Nephron progenitor cell (in vitro differentiated cells): ENCODE measurements around the gene MLLT3.

Experiments used
- DNase-seq: peaks from one replicate; pipeline ENCODE4 v3.0.0; 2021
- H3K27ac Mint-ChIP-seq: 2 replicates; pipeline ENCODE4 v1.8.0; 2021; ENCODE audit warnings: mild to moderate bottlenecking, moderate library complexity, mixed read lengths
- H3K27me3 Mint-ChIP-seq: 2 replicates; pipeline ENCODE4 v1.8.0; 2021; ENCODE audit warnings: mild to moderate bottlenecking, low read depth, mixed read lengths; ENCODE audit not compliant: poor library complexity
- H3K36me3 Mint-ChIP-seq: 2 replicates; pipeline ENCODE4 v1.8.0; 2021; ENCODE audit warnings: low read depth, mixed read lengths
- H3K4me1 Mint-ChIP-seq: 2 replicates; pipeline ENCODE4 v1.8.0; 2021; ENCODE audit warnings: mixed read lengths
- H3K4me3 Mint-ChIP-seq: 2 replicates; pipeline ENCODE4 v1.8.0; 2021; ENCODE audit warnings: mild to moderate bottlenecking, moderate library complexity, mixed read lengths
- H3K9me3 Mint-ChIP-seq: 2 replicates; pipeline ENCODE4 v1.8.0; 2021; ENCODE audit warnings: mild to moderate bottlenecking, moderate library complexity, mixed read lengths
- TF ChIP-seq, protein P1 (sequence below): fragments of 200-600 bp; sonication (generic); IDR thresholded peaks from 2 replicates; pipeline ENCODE4 v1.5.0; 2021; ENCODE audit warnings: antibody characterized with exemption

Gene MLLT3

DNA sequence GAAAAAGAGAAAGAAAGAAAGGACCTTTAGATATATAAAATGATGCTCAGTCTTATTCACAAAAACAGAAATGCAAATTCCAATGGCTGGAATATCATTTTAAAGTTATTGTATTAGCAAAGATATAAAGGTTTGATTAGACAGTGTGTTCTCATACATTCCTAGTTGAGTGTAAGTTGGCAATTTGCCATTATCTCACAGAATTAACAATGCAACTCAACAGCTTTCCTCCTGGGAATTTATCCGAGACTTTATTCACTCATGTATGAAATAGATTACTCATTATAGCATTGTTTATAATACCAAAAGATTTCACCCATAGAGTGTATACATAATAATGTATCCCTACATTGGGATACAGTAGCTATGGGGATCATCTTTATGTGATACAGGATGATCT lies 27.1 kb upstream of the MLLT3 start:
- Mint-ChIP-seq H3K27ac (no peak overlapping the region), H3K27me3 (peaks cover 3% of the 10 kb centered on the region), H3K4me1 (no peaks in the 10 kb centered on the region), H3K9me3 (peaks cover 8% of the 10 kb centered on the region), H3K4me3 (no peak overlapping the region), H3K36me3 (no peaks in the 10 kb centered on the region)
- DNase-seq = no peak
- TF ChIP-seq, protein P1, sequence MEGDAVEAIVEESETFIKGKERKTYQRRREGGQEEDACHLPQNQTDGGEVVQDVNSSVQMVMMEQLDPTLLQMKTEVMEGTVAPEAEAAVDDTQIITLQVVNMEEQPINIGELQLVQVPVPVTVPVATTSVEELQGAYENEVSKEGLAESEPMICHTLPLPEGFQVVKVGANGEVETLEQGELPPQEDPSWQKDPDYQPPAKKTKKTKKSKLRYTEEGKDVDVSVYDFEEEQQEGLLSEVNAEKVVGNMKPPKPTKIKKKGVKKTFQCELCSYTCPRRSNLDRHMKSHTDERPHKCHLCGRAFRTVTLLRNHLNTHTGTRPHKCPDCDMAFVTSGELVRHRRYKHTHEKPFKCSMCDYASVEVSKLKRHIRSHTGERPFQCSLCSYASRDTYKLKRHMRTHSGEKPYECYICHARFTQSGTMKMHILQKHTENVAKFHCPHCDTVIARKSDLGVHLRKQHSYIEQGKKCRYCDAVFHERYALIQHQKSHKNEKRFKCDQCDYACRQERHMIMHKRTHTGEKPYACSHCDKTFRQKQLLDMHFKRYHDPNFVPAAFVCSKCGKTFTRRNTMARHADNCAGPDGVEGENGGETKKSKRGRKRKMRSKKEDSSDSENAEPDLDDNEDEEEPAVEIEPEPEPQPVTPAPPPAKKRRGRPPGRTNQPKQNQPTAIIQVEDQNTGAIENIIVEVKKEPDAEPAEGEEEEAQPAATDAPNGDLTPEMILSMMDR = no peak

DNA sequence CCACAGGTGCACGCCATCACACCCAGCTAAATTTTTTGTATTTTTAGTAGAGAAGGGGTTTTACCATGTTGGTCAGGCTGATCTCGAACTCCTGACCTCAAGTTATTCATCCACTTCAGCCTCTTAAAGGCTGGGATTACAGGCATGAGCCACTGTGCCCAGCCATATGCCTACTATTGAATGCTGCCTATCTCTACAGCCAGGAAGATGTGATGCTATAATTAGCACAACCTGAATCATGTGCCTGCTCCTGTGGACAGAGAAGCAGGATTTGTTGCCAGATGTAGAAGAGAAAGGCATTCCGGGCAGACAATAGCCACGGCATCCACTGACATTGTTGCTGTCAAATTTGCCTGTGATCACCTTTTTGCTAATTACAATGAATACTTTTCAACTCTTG lies 24.4 kb upstream of the MLLT3 start:
- TF ChIP-seq, protein P1 = no peak
- H3K9me3 Mint-ChIP-seq = no peaks in the 10 kb centered on the region
- no peak overlapping the region for H3K4me3 Mint-ChIP-seq
- H3K27ac Mint-ChIP-seq = no peak overlapping the region
- no peak for DNase-seq
- no peaks in the 10 kb centered on the region for H3K27me3 Mint-ChIP-seq
- no peaks in the 10 kb centered on the region for H3K4me1 Mint-ChIP-seq
- H3K36me3 Mint-ChIP-seq = no peaks in the 10 kb centered on the region

DNA sequence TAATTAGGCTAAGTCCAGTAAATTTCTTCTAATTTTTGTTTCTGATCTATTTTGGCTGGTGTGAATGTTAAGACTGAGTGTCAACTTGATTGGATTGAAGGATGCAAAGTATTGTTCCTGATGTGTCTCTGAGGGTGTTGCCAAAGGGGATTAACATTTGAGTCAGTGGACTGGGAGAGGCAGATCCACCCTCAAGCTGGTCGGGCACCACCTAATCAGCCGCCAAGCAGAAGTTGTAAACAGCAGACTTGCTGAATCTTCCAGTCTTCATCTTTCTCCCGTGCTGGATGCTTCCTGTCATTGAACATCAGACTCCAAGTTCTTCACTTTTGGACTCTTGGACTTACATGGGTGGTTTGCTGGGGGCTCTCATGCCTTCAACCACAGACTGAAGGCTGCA lies 21.4 kb upstream of the MLLT3 start:
- Mint-ChIP-seq H3K4me3 (no peak overlapping the region), H3K4me1 (no peaks in the 10 kb centered on the region), H3K36me3 (no peaks in the 10 kb centered on the region), H3K27ac (no peak overlapping the region), H3K27me3 (no peaks in the 10 kb centered on the region), H3K9me3 (no peaks in the 10 kb centered on the region)
- TF ChIP-seq, protein P1 = no peak
- DNase-seq = no peak

DNA sequence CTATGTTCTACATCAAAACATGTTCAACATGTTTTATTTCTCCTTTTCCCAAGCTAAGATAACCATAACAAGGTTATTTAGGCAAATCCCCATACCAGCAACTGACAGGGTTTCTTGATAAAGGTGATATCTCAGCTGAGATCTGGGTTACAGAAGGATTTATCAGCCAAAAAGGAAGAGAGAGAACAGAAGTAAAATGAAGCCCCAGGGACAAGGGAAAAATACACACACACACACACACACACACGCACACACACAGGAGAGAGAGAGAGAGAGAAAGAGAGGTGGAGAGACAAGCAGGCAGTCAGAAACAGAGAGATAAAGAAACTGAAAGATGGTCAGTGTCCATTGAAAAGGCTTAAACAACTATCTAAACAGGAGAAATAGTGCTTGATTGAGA lies 19.7 kb upstream of the MLLT3 start:
- TF ChIP-seq, protein P1 = no peak
- DNase-seq = no peak
- Mint-ChIP-seq H3K27me3 (peaks cover 3% of the 10 kb centered on the region), H3K4me1 (peaks cover 3% of the 10 kb centered on the region), H3K9me3 (no peaks in the 10 kb centered on the region), H3K27ac (no peak overlapping the region), H3K4me3 (no peak overlapping the region), H3K36me3 (no peaks in the 10 kb centered on the region)

DNA sequence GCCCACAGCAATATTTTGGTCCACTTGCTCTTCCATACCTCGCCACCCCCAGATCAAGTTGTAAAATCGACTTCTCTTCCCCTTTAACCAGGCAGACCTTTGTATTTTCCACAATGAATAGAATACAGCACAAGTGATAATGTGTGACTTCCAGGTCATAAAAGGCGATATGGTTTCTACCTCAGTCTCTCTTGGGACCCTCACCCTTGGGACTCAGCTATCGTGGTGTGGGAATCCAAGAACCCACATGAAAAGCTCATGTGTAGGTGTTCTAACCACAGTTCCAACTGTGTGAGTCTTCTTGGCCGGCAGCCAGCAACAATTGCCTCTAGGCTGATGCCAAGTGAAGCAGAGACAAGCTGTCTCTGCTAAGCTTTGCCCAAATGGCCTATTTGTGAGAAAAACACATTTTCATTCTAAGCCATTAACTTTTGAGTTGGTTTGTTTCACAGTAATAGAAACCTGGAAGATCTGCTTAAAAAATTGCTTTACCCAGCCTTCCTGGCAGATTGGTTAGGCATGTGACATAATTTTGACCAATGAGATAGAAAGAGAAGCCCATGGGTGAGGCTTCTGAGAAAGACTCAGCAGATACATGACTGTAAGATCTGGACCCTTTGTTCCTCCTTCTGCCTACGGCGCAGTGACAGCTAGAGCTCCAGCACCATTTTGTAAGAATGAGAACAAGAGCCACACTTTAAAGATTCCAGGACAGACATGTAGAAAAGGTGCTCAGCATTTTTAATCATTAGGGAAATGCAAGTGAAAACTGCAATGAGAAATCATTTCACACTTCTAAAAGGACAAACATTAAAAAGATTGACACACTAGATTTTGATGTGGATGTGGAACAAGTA lies 18.3 kb upstream of the MLLT3 start:
- Mint-ChIP-seq H3K27me3 (peaks cover 3% of the 10 kb centered on the region), H3K4me3 (no peak overlapping the region), H3K4me1 (peaks cover 8% of the 10 kb centered on the region), H3K9me3 (no peaks in the 10 kb centered on the region), H3K27ac (no peak overlapping the region), H3K36me3 (no peaks in the 10 kb centered on the region)
- no peak for DNase-seq
- TF ChIP-seq, protein P1 = no peak

DNA sequence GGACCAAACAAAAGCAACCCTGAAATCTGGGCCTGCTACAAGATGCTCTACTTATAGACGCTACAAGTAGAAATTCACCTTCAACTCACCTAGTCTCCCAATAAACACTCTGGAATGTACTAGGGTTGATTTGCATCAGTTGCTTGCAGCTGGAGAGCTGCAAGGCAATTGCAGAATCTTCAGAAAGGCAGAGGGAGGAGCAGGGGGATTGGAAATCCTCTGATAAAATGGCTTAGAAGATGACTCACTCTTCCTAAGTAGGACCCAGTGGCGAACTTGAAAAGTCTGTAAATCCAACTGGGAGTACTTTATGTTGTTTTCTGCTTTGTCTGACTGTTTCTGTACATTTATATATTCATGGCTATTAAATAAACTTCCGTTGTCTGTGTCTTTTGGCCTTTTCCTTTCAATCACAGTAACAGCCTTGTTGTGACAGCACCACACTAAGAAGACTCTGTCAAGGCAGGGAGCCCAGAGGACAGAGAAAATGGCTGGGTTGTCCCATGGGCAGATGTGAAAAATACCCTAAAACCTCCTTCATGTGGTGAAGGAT lies 14.7 kb upstream of the MLLT3 start:
- DNase-seq = no peak
- Mint-ChIP-seq H3K4me1 (peaks cover 8% of the 10 kb centered on the region), H3K27ac (peak overlapping the region; percentile 13), H3K27me3 (peaks cover 3% of the 10 kb centered on the region), H3K36me3 (no peaks in the 10 kb centered on the region), H3K9me3 (no peaks in the 10 kb centered on the region), H3K4me3 (no peak overlapping the region)
- TF ChIP-seq, protein P1 = no peak
